ENCODE measurements around the gene NF2. TPM values are rescaled to one million over a fixed set of nuclear protein-coding genes. Genes with fewer than 3 reads are reported as not detected.
"Not testable (repeated sequence)": the region's sequence is repeated elsewhere in the genome, so short reads cannot be mapped to it uniquely, and the experiment has no call there.

The NF2 gene
- 110 and 111 TPM in 2 replicates for total RNA-seq

DNA sequence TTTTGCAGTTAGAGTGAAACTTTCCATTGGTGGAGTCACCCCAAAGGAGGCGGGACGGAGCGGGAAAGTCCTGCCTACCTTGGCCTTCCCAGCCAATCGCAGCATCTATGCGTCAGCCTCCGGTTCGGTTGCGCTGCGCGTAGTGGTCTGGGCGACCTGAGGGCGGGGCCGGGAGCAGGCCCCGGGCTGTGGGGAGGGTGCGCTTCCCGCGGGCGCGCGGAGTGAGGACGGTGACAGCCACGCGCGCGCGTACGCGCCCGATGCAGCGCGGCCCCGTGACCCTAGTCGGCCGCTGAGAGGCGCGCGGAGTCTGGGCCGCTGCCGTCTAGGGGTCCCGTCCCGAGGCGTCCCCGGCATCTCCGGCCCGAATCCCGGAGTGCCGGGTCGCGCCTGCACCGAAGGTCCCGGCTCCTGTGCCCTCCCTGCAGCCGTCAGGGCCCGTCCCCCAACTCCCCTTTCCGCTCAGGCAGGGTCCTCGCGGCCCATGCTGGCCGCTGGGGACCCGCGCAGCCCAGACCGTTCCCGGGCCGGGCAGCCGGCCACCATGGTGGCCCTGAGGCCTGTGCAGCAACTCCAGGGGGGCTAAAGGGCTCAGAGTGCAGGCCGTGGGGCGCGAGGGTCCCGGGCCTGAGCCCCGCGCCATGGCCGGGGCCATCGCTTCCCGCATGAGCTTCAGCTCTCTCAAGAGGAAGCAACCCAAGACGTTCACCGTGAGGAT, at the start of gene NF2:
TSS of gene NF2 (plus strand) at position 276 of the 718 bp plus-strand sequence. CDS start at position 642, 366 bp downstream.
- H3K36me3 ChIP-seq (ENCODE audit: control insufficient read depth, insufficient read depth, low read length): no peaks in the 10 kb centered on the region
- peak; percentile 97 for DNase-seq (ENCODE audit: low read depth)
- TF ChIP-seq, protein P1, sequence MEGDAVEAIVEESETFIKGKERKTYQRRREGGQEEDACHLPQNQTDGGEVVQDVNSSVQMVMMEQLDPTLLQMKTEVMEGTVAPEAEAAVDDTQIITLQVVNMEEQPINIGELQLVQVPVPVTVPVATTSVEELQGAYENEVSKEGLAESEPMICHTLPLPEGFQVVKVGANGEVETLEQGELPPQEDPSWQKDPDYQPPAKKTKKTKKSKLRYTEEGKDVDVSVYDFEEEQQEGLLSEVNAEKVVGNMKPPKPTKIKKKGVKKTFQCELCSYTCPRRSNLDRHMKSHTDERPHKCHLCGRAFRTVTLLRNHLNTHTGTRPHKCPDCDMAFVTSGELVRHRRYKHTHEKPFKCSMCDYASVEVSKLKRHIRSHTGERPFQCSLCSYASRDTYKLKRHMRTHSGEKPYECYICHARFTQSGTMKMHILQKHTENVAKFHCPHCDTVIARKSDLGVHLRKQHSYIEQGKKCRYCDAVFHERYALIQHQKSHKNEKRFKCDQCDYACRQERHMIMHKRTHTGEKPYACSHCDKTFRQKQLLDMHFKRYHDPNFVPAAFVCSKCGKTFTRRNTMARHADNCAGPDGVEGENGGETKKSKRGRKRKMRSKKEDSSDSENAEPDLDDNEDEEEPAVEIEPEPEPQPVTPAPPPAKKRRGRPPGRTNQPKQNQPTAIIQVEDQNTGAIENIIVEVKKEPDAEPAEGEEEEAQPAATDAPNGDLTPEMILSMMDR (IDR thresholded peaks at IDR 0.05; ENCODE audit: insufficient read depth, low read length, poor library complexity, severe bottlenecking): no peak
- peak within 1 kb of the TSS; percentile 97 for H3K4me3 ChIP-seq (ENCODE audit: low read depth, low read length)
- H3K27me3 ChIP-seq (ENCODE audit: control insufficient read depth, insufficient read depth, low read length): no peaks in the 10 kb centered on the region

DNA sequence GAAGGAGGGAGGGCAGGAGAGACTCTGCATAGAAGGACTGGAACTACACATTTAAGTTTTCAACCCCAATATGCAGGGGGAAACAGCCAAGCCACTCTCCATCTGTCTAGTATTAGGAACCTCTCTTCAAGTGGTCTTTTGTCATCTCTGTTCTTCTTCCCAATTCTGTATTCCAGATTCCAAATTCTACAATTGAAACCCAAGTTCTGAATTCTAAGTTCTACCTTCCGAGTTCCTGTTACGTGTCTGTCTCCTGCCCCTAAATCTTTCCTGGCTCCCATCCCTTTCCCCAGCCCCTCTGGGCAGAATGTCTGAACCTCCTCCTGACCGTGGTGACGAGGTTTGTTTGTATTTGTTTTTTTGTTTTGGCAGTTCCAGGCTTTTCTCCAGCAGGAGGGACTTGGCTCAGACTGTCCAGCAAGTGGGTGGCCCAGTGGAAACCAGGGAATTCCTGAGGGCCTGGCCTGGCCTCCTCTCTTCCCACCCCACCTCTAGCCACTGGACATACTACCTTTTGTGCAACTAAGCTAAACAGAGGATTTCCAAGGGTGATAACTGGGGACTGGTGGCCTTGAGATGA, 48.3 kb upstream of the NF2 start:
- Histone ChIP-seq H3K27me3 (ENCODE audit: control insufficient read depth, insufficient read depth, low read length) (no peaks in the 10 kb centered on the region), H3K36me3 (ENCODE audit: control insufficient read depth, insufficient read depth, low read length) (peaks cover 2% of the 10 kb centered on the region)
- TF ChIP-seq, protein P1 (IDR thresholded peaks at IDR 0.05; ENCODE audit: insufficient read depth, low read length, poor library complexity, severe bottlenecking): no peak

DNA sequence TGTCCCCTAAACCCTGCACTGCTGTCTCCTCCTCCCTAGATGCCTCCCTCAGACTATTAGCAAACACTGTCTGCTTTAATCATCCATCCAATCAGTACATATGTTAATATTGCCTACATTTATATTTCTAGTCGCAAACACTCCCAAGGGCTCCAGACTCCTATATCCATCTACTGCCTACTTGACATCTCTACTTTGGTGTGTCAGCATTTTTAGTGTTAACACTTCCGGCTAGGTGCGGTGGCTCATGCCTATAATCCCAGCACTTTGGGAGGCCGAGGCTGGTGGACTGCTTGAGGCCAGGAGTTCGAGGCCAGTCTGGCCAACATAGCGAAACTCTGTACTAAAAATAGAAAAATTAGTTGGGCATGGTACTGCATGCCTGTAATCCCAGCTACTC, 44.4 kb upstream of the NF2 start:
- no peak for DNase-seq (ENCODE audit: low read depth)
- Histone ChIP-seq H3K36me3 (ENCODE audit: control insufficient read depth, insufficient read depth, low read length) (peaks cover 5% of the 10 kb centered on the region), H3K27me3 (ENCODE audit: control insufficient read depth, insufficient read depth, low read length) (no peaks in the 10 kb centered on the region), H3K4me3 (ENCODE audit: low read depth, low read length) (no peak overlapping the region)
- TF ChIP-seq, protein P1 (IDR thresholded peaks at IDR 0.05; ENCODE audit: insufficient read depth, low read length, poor library complexity, severe bottlenecking): no peak

More for the DNA sequence above, 48.3 kb upstream of the NF2 start:
- no peak for DNase-seq (ENCODE audit: low read depth)
- no peak overlapping the region for H3K4me3 ChIP-seq (ENCODE audit: low read depth, low read length)

DNA sequence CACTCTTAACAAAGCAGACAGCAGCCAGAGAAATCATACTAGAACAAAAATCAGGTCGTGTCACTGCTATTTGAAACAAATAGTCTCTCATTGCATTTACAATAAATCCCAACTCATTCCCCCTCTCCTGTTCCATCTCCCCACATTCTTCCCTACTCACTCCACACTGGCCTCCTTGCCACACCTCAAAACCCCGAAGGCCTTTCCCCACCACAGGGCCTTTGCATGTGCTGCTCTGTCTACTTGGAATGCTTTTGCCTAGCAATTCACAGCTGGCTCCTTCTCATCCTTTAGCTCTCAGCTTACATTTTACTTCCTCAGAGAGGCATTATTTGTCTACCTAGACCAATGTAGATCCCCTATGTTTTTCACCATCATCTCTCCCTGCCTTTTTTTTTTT, 43.6 kb upstream of the NF2 start:
- Histone ChIP-seq H3K4me3 (ENCODE audit: low read depth, low read length) (no peak overlapping the region), H3K36me3 (ENCODE audit: control insufficient read depth, insufficient read depth, low read length) (peaks cover 5% of the 10 kb centered on the region), H3K27me3 (ENCODE audit: control insufficient read depth, insufficient read depth, low read length) (no peaks in the 10 kb centered on the region)
- TF ChIP-seq, protein P1 (IDR thresholded peaks at IDR 0.05; ENCODE audit: insufficient read depth, low read length, poor library complexity, severe bottlenecking): no peak
- DNase-seq (ENCODE audit: low read depth): no peak

DNA sequence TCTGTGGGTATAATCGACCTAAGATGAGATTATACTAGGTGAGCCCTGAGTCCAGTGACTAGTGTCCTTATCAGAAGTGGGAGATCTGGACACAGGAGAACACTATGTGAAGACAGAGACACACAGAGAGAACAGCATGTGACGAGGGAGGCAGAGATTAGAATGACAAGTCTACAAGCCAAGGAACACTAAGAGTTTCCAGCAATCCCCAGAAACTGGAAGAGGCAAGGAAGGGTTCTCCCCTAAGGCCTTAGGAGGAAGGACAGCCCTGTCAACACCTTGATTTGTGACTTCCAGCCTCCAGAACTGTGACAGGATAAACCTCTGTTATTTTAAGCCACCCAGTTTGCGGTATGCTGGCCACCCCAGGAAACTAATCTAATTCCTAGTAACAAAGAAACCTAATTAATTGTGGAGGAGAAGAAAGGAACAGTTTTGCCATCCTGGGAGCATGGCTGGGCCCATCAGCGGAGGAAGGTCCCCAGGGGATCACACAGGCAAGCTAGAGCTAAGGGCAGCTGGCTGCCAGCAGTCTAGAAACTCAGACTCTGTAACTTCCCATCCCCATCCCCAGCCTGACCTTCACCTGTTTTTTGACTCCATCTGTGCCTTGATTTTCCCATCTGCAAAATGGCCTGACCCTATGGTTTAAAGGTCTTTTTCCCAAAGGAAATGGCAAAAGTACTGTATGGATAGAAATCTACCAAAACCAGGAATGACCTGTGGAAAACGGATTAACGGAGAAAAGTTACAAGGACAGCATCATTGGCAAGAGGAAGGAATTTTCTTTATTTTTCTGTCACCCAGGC, 39.6 kb upstream of the NF2 start:
- TF ChIP-seq, protein P1 (IDR thresholded peaks at IDR 0.05; ENCODE audit: insufficient read depth, low read length, poor library complexity, severe bottlenecking): no peak
- H3K36me3 ChIP-seq (ENCODE audit: control insufficient read depth, insufficient read depth, low read length): peaks cover 4% of the 10 kb centered on the region
- DNase-seq (ENCODE audit: low read depth): no peak
- H3K27me3 ChIP-seq (ENCODE audit: control insufficient read depth, insufficient read depth, low read length): no peaks in the 10 kb centered on the region
- no peak overlapping the region for H3K4me3 ChIP-seq (ENCODE audit: low read depth, low read length)

DNA sequence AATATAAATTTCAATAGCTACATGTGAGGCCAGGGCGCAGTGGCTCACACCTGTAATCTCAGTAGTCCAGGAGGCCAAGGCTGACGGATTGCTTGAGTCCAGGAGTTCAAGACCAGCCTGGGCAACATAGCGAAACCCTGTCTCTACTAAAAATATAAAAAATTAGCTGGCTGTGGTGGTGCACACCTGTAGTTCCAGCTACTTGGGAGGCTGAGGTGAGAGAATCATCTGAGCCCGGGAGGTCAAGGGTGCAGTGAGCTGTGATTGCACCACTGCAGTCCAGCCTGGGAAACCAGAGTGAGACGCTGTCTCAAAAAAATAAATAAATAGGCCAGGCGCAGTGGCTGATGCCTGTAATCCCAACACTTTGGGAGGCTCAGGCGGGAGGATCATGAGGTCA, 36.9 kb upstream of the NF2 start:
- H3K27me3 ChIP-seq (ENCODE audit: control insufficient read depth, insufficient read depth, low read length); H3K4me3 ChIP-seq (ENCODE audit: low read depth, low read length); DNase-seq (ENCODE audit: low read depth); H3K36me3 ChIP-seq (ENCODE audit: control insufficient read depth, insufficient read depth, low read length): not testable (repeated sequence)
